SU-DHL-6 (cell line): ENCODE data around the gene ZKSCAN2.
A peak's percentile ranks its signal among the peaks of the same experiment; 100 is the strongest.

Source experiments
- H2AFZ ChIP-seq: fragments of 200-600 bp; sonication (generic); 2 replicates; pipeline ENCODE4 v1.6.1; 2014; ENCODE audit warnings: low read depth, mild to moderate bottlenecking, moderate library complexity, mixed read lengths, antibody characterized with exemption, low read length; ENCODE audit not compliant: severe bottlenecking
- H3F3A ChIP-seq: fragments of 200-600 bp; shearing (Covaris generic); 2 replicates; pipeline ENCODE4 v1.6.0; 2016; ENCODE audit warnings: antibody characterized with exemption, mild to moderate bottlenecking; ENCODE audit not compliant: insufficient read depth
- H3K27ac ChIP-seq: fragments of 200-600 bp; sonication (generic); 2 replicates; pipeline ENCODE4 v1.5.1; 2016; ENCODE audit warnings: low read depth, mild to moderate bottlenecking, low read length, moderate library complexity, mixed read lengths
- H3K27me3 ChIP-seq: fragments of 200-600 bp; sonication (generic), shearing (Covaris generic); 2 replicates; pipeline ENCODE4 v1.6.0; 2014; ENCODE audit warnings: mild to moderate bottlenecking, low read length
- H3K36me3 ChIP-seq: fragments of 200-600 bp; sonication (generic); 2 replicates; pipeline ENCODE4 v1.6.1; 2014; ENCODE audit warnings: mild to moderate bottlenecking, low read length, mixed read lengths
- H3K4me2 ChIP-seq: fragments of 300-600, 200-600 bp; shearing (Covaris generic), sonication (generic); 2 replicates; pipeline ENCODE4 v1.6.0; 2014; ENCODE audit warnings: low read length, low read depth, mild to moderate bottlenecking; ENCODE audit not compliant: poor library complexity, severe bottlenecking
- H3K4me3 ChIP-seq: fragments of 200-600 bp; sonication (generic); 2 replicates; pipeline ENCODE4 v1.5.1; 2014; ENCODE audit warnings: antibody characterized with exemption, low read length, mild to moderate bottlenecking, mixed read lengths; ENCODE audit not compliant: insufficient read depth, poor library complexity, severe bottlenecking
- H3K79me2 ChIP-seq: fragments of 200-600 bp; sonication (generic); 2 replicates; pipeline ENCODE4 v1.6.1; 2014; ENCODE audit warnings: mild to moderate bottlenecking, low read length, moderate library complexity; ENCODE audit not compliant: insufficient read depth
- H3K9ac ChIP-seq: fragments of 200-600 bp; sonication (generic); 2 replicates; pipeline ENCODE4 v1.7.0; 2014; ENCODE audit warnings: mild to moderate bottlenecking, low read length
- H3K9me2 ChIP-seq: fragments of 200-600 bp; sonication (generic); replicated peaks from 2 replicates; pipeline ENCODE4 v1.6.1; 2014; ENCODE audit warnings: low read length; ENCODE audit not compliant: insufficient read depth
- H3K9me3 ChIP-seq: fragments of 200-600 bp; sonication (generic); 2 replicates; pipeline ENCODE4 v1.6.1; 2014; ENCODE audit warnings: low read length, mixed read lengths; ENCODE audit not compliant: insufficient read depth
- H4K20me1 ChIP-seq: fragments of 200-600 bp; sonication (generic); 2 replicates; pipeline ENCODE4 v1.6.1; 2014; ENCODE audit warnings: low read depth, mild to moderate bottlenecking, antibody characterized with exemption, low read length, moderate library complexity, mixed read lengths
- EZH2phosphoT487 ChIP-seq: fragments of 200-600 bp; sonication (generic), shearing (Covaris generic); conservative IDR thresholded peaks from 2 replicates; pipeline ENCODE4 v1.6.1; 2018; ENCODE audit warnings: mild to moderate bottlenecking, antibody characterized with exemption, low read length, moderate library complexity, mixed read lengths
- TF ChIP-seq, protein P1 (sequence below): fragments of 200-600 bp; sonication (generic); IDR thresholded peaks from one replicate; pipeline ENCODE4 v1.5.1; 2017; ENCODE audit warnings: antibody characterized with exemption, mild to moderate bottlenecking, low read length, moderate library complexity; ENCODE audit not compliant: insufficient read depth, poor library complexity, severe bottlenecking

Gene ZKSCAN2

DNA sequence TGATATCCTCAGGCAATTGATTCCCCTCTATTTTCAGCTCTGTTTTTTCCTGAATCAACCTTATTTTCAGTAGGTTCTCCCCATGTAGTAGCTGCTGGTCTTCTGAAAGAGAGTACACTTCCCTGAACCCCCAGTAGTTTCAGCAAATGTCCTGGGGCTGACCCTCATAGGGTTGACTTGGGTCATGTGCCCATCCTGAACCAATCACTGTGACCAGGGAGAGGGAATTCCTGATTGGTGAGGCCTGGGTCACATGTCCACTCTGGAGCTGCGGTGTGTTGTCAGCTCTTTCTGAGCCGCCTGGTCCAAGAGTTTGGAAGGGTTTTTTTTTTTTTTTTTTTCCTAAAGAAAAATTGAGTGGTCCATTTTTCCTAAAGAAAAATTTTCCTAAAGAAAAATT, 8.3 kb upstream of the ZKSCAN2 start:
- no peaks in the 10 kb centered on the region for H3K27me3 ChIP-seq
- no peaks in the 10 kb centered on the region for H3K9me3 ChIP-seq
- H3K4me3 ChIP-seq = no peak overlapping the region
- no peaks in the 10 kb centered on the region for H3K9me2 ChIP-seq
- no peak overlapping the region for H3K9ac ChIP-seq
- H3K27ac ChIP-seq = no peak overlapping the region
- no peaks in the 10 kb centered on the region for H3F3A ChIP-seq
- no peak overlapping the region for H3K4me2 ChIP-seq
- no peak for TF ChIP-seq EZH2phosphoT487
- peaks cover 13% of the 10 kb centered on the region; the same call in 1 of the 2 replicates for H4K20me1 ChIP-seq
- no peak overlapping the region for H2AFZ ChIP-seq
- no peaks in the 10 kb centered on the region for H3K36me3 ChIP-seq
- H3K79me2 ChIP-seq = peaks cover 61% of the 10 kb centered on the region

DNA sequence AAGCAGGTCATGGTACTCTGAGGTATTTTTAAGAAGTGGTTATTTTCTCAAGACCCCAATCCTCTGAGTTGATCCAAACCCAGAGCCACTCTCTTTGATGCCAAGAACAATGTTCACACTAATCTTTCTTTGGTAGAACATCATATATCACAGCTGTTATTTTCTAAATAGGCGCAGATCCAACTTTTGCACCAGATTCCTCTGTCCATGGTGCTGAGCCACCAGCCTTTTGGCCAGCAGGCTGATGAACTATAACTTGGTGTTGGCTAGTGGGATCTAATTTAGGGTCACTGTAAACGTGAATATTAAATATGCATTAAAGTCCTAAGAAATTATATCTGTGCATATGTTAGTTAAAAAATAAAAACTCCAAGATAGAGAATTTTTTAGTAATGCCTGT, 7.0 kb upstream of the ZKSCAN2 start:
- no peak overlapping the region for H3K27ac ChIP-seq
- H3K4me3 ChIP-seq = no peak overlapping the region
- no peaks in the 10 kb centered on the region for H3K36me3 ChIP-seq
- H3K4me2 ChIP-seq = no peak overlapping the region
- no peak overlapping the region for H3K9ac ChIP-seq
- no peaks in the 10 kb centered on the region for H3K9me3 ChIP-seq
- TF ChIP-seq, protein P1, sequence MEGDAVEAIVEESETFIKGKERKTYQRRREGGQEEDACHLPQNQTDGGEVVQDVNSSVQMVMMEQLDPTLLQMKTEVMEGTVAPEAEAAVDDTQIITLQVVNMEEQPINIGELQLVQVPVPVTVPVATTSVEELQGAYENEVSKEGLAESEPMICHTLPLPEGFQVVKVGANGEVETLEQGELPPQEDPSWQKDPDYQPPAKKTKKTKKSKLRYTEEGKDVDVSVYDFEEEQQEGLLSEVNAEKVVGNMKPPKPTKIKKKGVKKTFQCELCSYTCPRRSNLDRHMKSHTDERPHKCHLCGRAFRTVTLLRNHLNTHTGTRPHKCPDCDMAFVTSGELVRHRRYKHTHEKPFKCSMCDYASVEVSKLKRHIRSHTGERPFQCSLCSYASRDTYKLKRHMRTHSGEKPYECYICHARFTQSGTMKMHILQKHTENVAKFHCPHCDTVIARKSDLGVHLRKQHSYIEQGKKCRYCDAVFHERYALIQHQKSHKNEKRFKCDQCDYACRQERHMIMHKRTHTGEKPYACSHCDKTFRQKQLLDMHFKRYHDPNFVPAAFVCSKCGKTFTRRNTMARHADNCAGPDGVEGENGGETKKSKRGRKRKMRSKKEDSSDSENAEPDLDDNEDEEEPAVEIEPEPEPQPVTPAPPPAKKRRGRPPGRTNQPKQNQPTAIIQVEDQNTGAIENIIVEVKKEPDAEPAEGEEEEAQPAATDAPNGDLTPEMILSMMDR = no peak
- TF ChIP-seq EZH2phosphoT487 = no peak
- H3K9me2 ChIP-seq = no peaks in the 10 kb centered on the region
- no peaks in the 10 kb centered on the region for H3K27me3 ChIP-seq
- H3K79me2 ChIP-seq = peaks cover 74% of the 10 kb centered on the region
- H4K20me1 ChIP-seq = peaks cover 13% of the 10 kb centered on the region; the same call in 1 of the 2 replicates
- no peaks in the 10 kb centered on the region for H3F3A ChIP-seq
- no peak overlapping the region for H2AFZ ChIP-seq

DNA sequence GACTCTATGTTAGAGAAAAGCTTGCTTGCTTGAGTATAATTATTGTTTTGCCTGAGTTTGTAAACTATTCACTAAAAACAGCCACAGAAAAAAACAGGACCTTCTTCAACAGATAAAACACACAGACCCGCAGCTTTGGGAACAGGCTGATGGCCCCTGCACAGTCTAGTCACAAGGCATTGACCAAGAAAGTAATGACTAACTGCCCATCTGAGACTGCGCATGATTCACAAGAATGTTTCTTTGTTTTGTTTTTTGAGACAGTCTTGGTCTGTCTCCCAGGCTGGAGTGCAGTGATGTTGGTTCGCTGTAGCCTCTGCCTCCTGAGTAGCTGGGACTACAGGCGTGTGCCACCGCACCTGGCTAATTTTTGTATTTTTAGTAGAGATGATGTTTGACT, 2.8 kb upstream of the ZKSCAN2 start:
- no peak for TF ChIP-seq EZH2phosphoT487
- TF ChIP-seq, protein P1 = no peak
- H3K9ac ChIP-seq = no peak overlapping the region
- no peak overlapping the region for H3K4me3 ChIP-seq
- H3F3A ChIP-seq = no peaks in the 10 kb centered on the region; the same call in 1 of the 2 replicates
- H4K20me1 ChIP-seq = peaks cover 2% of the 10 kb centered on the region; the same call in 1 of the 2 replicates
- H3K4me2 ChIP-seq = no peak overlapping the region
- no peaks in the 10 kb centered on the region for H3K9me3 ChIP-seq
- no peaks in the 10 kb centered on the region for H3K9me2 ChIP-seq
- no peaks in the 10 kb centered on the region for H3K27me3 ChIP-seq
- peaks cover 76% of the 10 kb centered on the region for H3K79me2 ChIP-seq
- H3K27ac ChIP-seq = no peak overlapping the region
- H2AFZ ChIP-seq = no peak overlapping the region
- no peaks in the 10 kb centered on the region for H3K36me3 ChIP-seq

GRCh38 chr16:25258861-25259179, 1.2 kb upstream of the ZKSCAN2 start:
- Histone ChIP-seq H3K4me2 (peak overlapping the region; percentile 96), H3K9me3 (no peaks in the 10 kb centered on the region), H4K20me1 (peaks cover 2% of the 10 kb centered on the region; the same call in 1 of the 2 replicates), H3K79me2 (peaks cover 61% of the 10 kb centered on the region), H3K27ac (peak overlapping the region; percentile 86), H3K36me3 (no peaks in the 10 kb centered on the region), H3K27me3 (no peaks in the 10 kb centered on the region), H3K4me3 (peak overlapping the region; percentile 91), H2AFZ (peak overlapping the region; percentile 85), H3F3A (no peaks in the 10 kb centered on the region; the same call in 1 of the 2 replicates), H3K9me2 (no peaks in the 10 kb centered on the region), H3K9ac (peak overlapping the region; percentile 87)
- TF ChIP-seq, protein P1 = no peak
- TF ChIP-seq EZH2phosphoT487 = no peak
